Activated naive CD4-positive, alpha-beta T cell treated with anti-CD3 and anti-CD28 coated beads, Interleukin-2, amount 50 U/mL, for 72 hours (primary cell): ENCODE data around the gene CCNL2. TPM values are rescaled to one million over a fixed set of nuclear protein-coding genes. Genes with fewer than 3 reads are reported as not detected.
"Not testable (repeated sequence)": the region's sequence is repeated elsewhere in the genome, so short reads cannot be mapped to it uniquely, and the experiment has no call there.

ENCODE experiments used
- ATAC-seq, 2 donors: fragments of 150-1000 bp; cut with Tn5 transposase; 2 replicates each; pipeline ENCODE4 v1.10.0; 2021; ENCODE audit warnings: mild to moderate bottlenecking in 2 of 2, moderate library complexity in 2 of 2
- DNase-seq, 2 donors: peaks; one replicate each; pipeline ENCODE4 v3.0.0; 2021 to 2022; ENCODE audit warnings: low spot score in 2 of 2
- H3K27ac Mint-ChIP-seq, 2 donors: one replicate each; pipeline ENCODE4 v1.8.0; 2022; ENCODE audit warnings: mild to moderate bottlenecking in 2 of 2, mixed read lengths in 2 of 2
- H3K36me3 Mint-ChIP-seq, 2 donors: one replicate each; pipeline ENCODE4 v1.8.0; 2022; ENCODE audit warnings: mixed read lengths in 2 of 2
- H3K9me3 Mint-ChIP-seq, 2 donors: one replicate each; pipeline ENCODE4 v1.8.0; 2022; ENCODE audit warnings: mixed read lengths in 2 of 2
- total RNA-seq, 2 donors: library from RNA; stranded (reverse); gene quantifications; one replicate each; pipeline ENCODE4 v1.2.3, GENCODE V29; 2022

Gene CCNL2
- total RNA-seq, 2 donors from 2014 or later, result 108 to 174 TPM

- Mint-ChIP-seq H3K9me3 (no peaks in the 10 kb centered on the region), H3K36me3 (peaks cover 45 to 52% of the 10 kb centered on the region in 2 donors), H3K27ac (peak overlapping the region in 1 of 2 donors; percentile 44)
- no peak for DNase-seq
- no peak for ATAC-seq
Measured at GRCh38 chr1:1394116-1394515, 5.0 kb downstream of the CCNL2 start.

- DNase-seq (no peak), ATAC-seq (no peak)
- H3K36me3 Mint-ChIP-seq, result peaks cover 49 to 50% of the 10 kb centered on the region in 2 donors
Measured at GRCh38 chr1:1393428-1393827, 5.7 kb downstream of the CCNL2 start.

GRCh38 chr1:1393014-1393413, 6.1 kb downstream of the CCNL2 start:
- ATAC-seq, result no peak
- peak overlapping the region in 1 of 2 donors; percentile 44 for H3K27ac Mint-ChIP-seq
- no peak for DNase-seq
- no peaks in the 10 kb centered on the region for H3K9me3 Mint-ChIP-seq
- peaks cover 45 to 46% of the 10 kb centered on the region in 2 donors for H3K36me3 Mint-ChIP-seq

More at GRCh38 chr1:1393428-1393827, 5.7 kb downstream of the CCNL2 start:
- H3K27ac Mint-ChIP-seq, result peak overlapping the region; percentile 44 to 52
- H3K9me3 Mint-ChIP-seq, result no peaks in the 10 kb centered on the region

GRCh38 chr1:1391225-1391624, 7.9 kb downstream of the CCNL2 start:
- DNase-seq, result no peak
- ATAC-seq, result no peak
- peak overlapping the region in 1 of 2 donors; percentile 25 for H3K27ac Mint-ChIP-seq
- no peaks in the 10 kb centered on the region for H3K9me3 Mint-ChIP-seq
- peaks cover 48 to 53% of the 10 kb centered on the region in 2 donors for H3K36me3 Mint-ChIP-seq

GRCh38 chr1:1390675-1391074, 8.5 kb downstream of the CCNL2 start:
- ATAC-seq (no peak), DNase-seq (no peak)
- Mint-ChIP-seq H3K27ac (no peak overlapping the region), H3K9me3 (no peaks in the 10 kb centered on the region), H3K36me3 (peaks cover 51 to 56% of the 10 kb centered on the region in 2 donors)

- no peak for DNase-seq
- Mint-ChIP-seq H3K27ac (peak overlapping the region in 1 of 2 donors; percentile 37), H3K9me3 (no peaks in the 10 kb centered on the region), H3K36me3 (peaks cover 35 to 46% of the 10 kb centered on the region in 2 donors)
- ATAC-seq, result no peak
Measured at GRCh38 chr1:1388078-1388472, 11.1 kb downstream of the CCNL2 start.

- Mint-ChIP-seq H3K36me3 (peaks cover 32 to 46% of the 10 kb centered on the region in 2 donors), H3K27ac (peak overlapping the region in 1 of 2 donors; percentile 37), H3K9me3 (no peaks in the 10 kb centered on the region)
- ATAC-seq (no peak), DNase-seq (no peak)
Measured at GRCh38 chr1:1387098-1388077, 11.7 kb downstream of the CCNL2 start.

- no peak for ATAC-seq
Measured at GRCh38 chr1:1385931-1386330, 13.2 kb downstream of the CCNL2 start.

GRCh38 chr1:1385339-1385738, 13.8 kb downstream of the CCNL2 start:
- H3K9me3 Mint-ChIP-seq, ATAC-seq, H3K27ac Mint-ChIP-seq, DNase-seq: not testable (repeated sequence)
- H3K36me3 Mint-ChIP-seq, result peaks cover 16 to 29% of the 10 kb centered on the region in 2 donors

More at GRCh38 chr1:1385931-1386330, 13.2 kb downstream of the CCNL2 start:
- Mint-ChIP-seq H3K36me3 (peaks cover 21 to 35% of the 10 kb centered on the region in 2 donors), H3K9me3 (no peaks in the 10 kb centered on the region), H3K27ac (peak overlapping the region in 1 of 2 donors; percentile 22)
- no peak for DNase-seq

- no peak for ATAC-seq
- Mint-ChIP-seq H3K36me3 (peaks cover 4% of the 10 kb centered on the region in 2 donors), H3K9me3 (no peaks in the 10 kb centered on the region), H3K27ac (no peak overlapping the region)
- no peak for DNase-seq
Measured at GRCh38 chr1:1381294-1381693, 17.8 kb downstream of the CCNL2 start.

GRCh38 chr1:1380860-1381259, 18.3 kb downstream of the CCNL2 start:
- H3K36me3 Mint-ChIP-seq, result no peaks in the 10 kb centered on the region

GRCh38 chr1:1377540-1378205, 21.5 kb downstream of the CCNL2 start:
- Mint-ChIP-seq H3K27ac (peak overlapping the region in 1 of 2 donors; percentile 44), H3K36me3 (peaks cover 0 to 12% of the 10 kb centered on the region in 2 donors), H3K9me3 (no peaks in the 10 kb centered on the region)
- no peak for DNase-seq
- no peak for ATAC-seq

More at GRCh38 chr1:1380860-1381259, 18.3 kb downstream of the CCNL2 start:
- Mint-ChIP-seq H3K27ac (no peak overlapping the region), H3K9me3 (no peaks in the 10 kb centered on the region)
- DNase-seq, result no peak
- no peak for ATAC-seq

GRCh38 chr1:1376551-1377226, 22.4 kb downstream of the CCNL2 start:
- ATAC-seq (no peak), DNase-seq (no peak)
- H3K9me3 Mint-ChIP-seq, result no peaks in the 10 kb centered on the region
- H3K36me3 Mint-ChIP-seq, result peaks cover 0 to 12% of the 10 kb centered on the region in 2 donors
- H3K27ac Mint-ChIP-seq, result peak overlapping the region; percentile 55 to 95

- DNase-seq (peak; percentile 95 to 96), ATAC-seq (peak; percentile 80 to 94)
- peak within 1 kb of the TSS; percentile 92 to 95 for H3K27ac Mint-ChIP-seq
- H3K9me3 Mint-ChIP-seq, result no peaks in the 10 kb centered on the region
- peaks cover 0 to 12% of the 10 kb centered on the region in 2 donors for H3K36me3 Mint-ChIP-seq
Measured at GRCh38 chr1:1374929-1375662, 24.0 kb downstream of the CCNL2 start, which contains the start of gene AURKAIP1. TSS of gene AURKAIP1 (minus strand) at chr1:1375207. CDS start at chr1:1374756, 451 bp downstream.

GRCh38 chr1:1374589-1374928, 24.6 kb downstream of the CCNL2 start:
- Mint-ChIP-seq H3K27ac (peak overlapping the region; percentile 55 to 95), H3K9me3 (no peaks in the 10 kb centered on the region), H3K36me3 (peaks cover 0 to 12% of the 10 kb centered on the region in 2 donors)
- peak in 1 of 2 donors; percentile 61 for DNase-seq
- ATAC-seq, result no peak
